Prostate gland (tissue), 2 donors: ENCODE results near the gene LMAN1L.

Experiments used
- CTCF ChIP-seq, 4 experiments: fragments of 200-600 bp in 2 of 4; fragments of 450-650 bp in 2 of 4; sonication (generic) in 2 of 4; IDR thresholded peaks; 1 replicate in 3 of 4; 2 replicates in 1 of 4; pipeline ENCODE4 v1.5.1; 2016 to 2019; ENCODE audit warnings: antibody characterized with exemption in 4 of 4, mild to moderate bottlenecking in 2 of 4, moderate library complexity in 2 of 4
- POLR2A ChIP-seq: fragments of 450-650 bp; IDR thresholded peaks from one replicate; pipeline ENCODE4 v1.6.1; 2016; ENCODE audit warnings: antibody characterized with exemption, mild to moderate bottlenecking
- POLR2AphosphoS5 ChIP-seq: sonication (generic); formaldehyde crosslinking; IDR thresholded peaks from one replicate; pipeline ENCODE4 v1.6.1; 2017; ENCODE audit warnings: antibody characterized with exemption

- TF ChIP-seq CTCF (IDR thresholded peaks at IDR 0.05) (no peak), POLR2A (no peak), POLR2AphosphoS5 (no peak)
Observed at GRCh38 chr15:74783072-74783807, 29.4 kb upstream of the LMAN1L start.
